ENCODE measurements around the gene PHC3.

Gene PHC3

DNA sequence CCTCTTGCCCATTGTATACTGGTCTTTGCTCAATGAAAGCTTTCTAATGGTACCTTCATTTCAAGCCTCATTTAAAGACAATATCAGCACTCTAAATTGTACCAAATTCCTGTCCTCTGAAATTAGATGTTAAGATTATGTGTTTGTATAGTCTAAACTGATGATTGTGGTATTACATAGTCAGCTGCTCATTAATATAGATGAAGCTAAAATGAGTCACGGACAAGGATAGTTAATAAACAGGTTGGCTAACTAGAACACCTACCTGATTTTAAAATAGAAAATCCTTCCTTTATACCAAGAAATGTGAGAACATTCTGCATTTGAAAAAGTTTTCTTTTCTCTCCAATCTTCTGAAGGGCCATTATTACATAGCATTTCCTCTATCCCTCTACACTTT, 43.6 kb upstream of the PHC3 start:
- H3K4me3 ChIP-seq (ENCODE audit: insufficient read depth in 1 of 2, low read depth in 1 of 2, low read length in 2 of 2), result no peak overlapping the region
- H4K8ac ChIP-seq (ENCODE audit: low read length), result no peak overlapping the region
- H3K4me1 ChIP-seq (ENCODE audit: control insufficient read depth, insufficient read depth, low read depth, low read length), result peaks cover 11% of the 10 kb centered on the region
- no peak overlapping the region for H4K91ac ChIP-seq (ENCODE audit: low read length)
- DNase-seq, result no peak
- H2BK120ac ChIP-seq (ENCODE audit: low read depth, low read length), result no peak overlapping the region
- no peak overlapping the region for H2BK15ac ChIP-seq (ENCODE audit: low read depth, poor library complexity, severe bottlenecking)
- no peak overlapping the region for H2BK5ac ChIP-seq (ENCODE audit: low read depth, low read length, poor library complexity, severe bottlenecking)
- H3K36me3 ChIP-seq (ENCODE audit: control insufficient read depth in 1 of 2, insufficient read depth in 2 of 2, low read depth in 1 of 2, low read length in 2 of 2), result peaks cover 0 to 3% of the 10 kb centered on the region in 2 experiments
- H3K4ac ChIP-seq (ENCODE audit: low read depth in 1 of 2, low read length in 2 of 2), result no peak overlapping the region
- H3K18ac ChIP-seq (ENCODE audit: low read depth in 1 of 2, low read length in 2 of 2), result no peak overlapping the region
- no peak overlapping the region for H3K14ac ChIP-seq (ENCODE audit: low read length in 2 of 2)
- H3K27me3 ChIP-seq (ENCODE audit: control insufficient read depth in 1 of 2, insufficient read depth in 1 of 2, low read length in 2 of 2), result no peaks in the 10 kb centered on the region
- H3K79me1 ChIP-seq (replicated peaks; ENCODE audit: low read length, poor library complexity, severe bottlenecking), result peaks cover 1% of the 10 kb centered on the region
- no peak overlapping the region for H3K4me2 ChIP-seq (ENCODE audit: low read length, poor library complexity, severe bottlenecking)
- no CpG with 5 or more reads among the region's 1 CpG for WGBS
- H2AFZ ChIP-seq (ENCODE audit: low read depth, low read length), result no peak overlapping the region
- H2BK12ac ChIP-seq (ENCODE audit: low read length in 2 of 2), result no peak overlapping the region
- H3K9me3 ChIP-seq (ENCODE audit: control insufficient read depth, low read length), result no peaks in the 10 kb centered on the region
- H3K27ac ChIP-seq (ENCODE audit: low read length, poor library complexity, severe bottlenecking), result peak overlapping the region; percentile 80
- no peak overlapping the region for H2AK5ac ChIP-seq (ENCODE audit: low read length, severe bottlenecking)
- no peak overlapping the region for H3K23ac ChIP-seq (ENCODE audit: low read length in 2 of 2)
- no peak overlapping the region for H3K9ac ChIP-seq (ENCODE audit: low read length)

DNA sequence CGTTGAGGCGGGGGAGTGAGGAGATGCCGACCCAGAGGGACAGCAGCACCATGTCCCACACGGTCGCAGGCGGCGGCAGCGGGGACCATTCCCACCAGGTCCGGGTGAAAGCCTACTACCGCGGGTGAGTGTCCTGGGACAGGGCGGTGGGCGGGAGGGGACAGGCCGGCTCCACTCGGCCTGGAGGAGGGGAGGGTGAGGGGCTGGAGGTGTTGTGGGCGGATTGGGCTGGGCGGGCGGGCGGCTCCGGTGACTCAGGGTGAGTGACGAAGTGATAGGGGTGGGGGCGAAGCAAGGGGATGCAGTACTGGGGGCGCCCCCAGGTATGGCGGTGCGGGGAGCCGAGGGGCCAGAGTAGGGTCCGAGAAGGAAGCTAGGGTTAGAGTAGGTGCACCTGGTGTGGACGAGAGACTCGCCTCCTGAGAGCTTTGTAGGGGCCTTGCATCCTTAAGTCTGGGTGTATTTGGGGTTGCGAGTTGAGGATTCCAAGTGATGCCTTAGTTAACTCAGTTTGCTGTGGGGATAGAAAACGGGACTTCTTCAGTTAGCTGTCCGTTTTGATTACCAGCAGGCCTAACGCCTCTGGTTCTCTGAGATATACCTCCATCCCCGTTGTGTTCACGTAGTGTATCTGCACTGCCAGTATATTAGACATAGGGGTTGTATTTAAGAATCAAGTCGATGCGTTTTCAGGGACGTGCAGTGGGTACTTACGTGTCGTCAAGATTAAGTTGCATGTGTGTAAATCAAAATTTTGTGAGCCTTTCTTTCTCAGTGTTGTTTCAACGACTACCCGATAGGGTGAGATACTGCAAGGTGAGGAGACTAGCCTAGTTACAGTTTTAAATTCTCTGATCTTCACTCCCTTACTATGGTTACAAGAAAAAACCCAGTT, 41.4 kb upstream of the PHC3 start:
- no peaks in the 10 kb centered on the region for H3K27me3 ChIP-seq (ENCODE audit: control insufficient read depth in 1 of 2, insufficient read depth in 1 of 2, low read length in 2 of 2)
- H3K36me3 ChIP-seq (ENCODE audit: control insufficient read depth in 1 of 2, insufficient read depth in 2 of 2, low read depth in 1 of 2, low read length in 2 of 2), result no peaks in the 10 kb centered on the region
- H3K27ac ChIP-seq (ENCODE audit: low read length, poor library complexity, severe bottlenecking), result peak overlapping the region; percentile 76
- H4K91ac ChIP-seq (ENCODE audit: low read length), result peak overlapping the region; percentile 54
- H2AK5ac ChIP-seq (ENCODE audit: low read length, severe bottlenecking), result peak overlapping the region; percentile 80
- no peak overlapping the region for H2BK15ac ChIP-seq (ENCODE audit: low read depth, poor library complexity, severe bottlenecking)
- peak overlapping the region; percentile 66 for H3K4me2 ChIP-seq (ENCODE audit: low read length, poor library complexity, severe bottlenecking)
- DNase-seq, result peak; percentile 47
- peak overlapping the region in 1 of 2 experiments; percentile 67 for H3K4ac ChIP-seq (ENCODE audit: low read depth in 1 of 2, low read length in 2 of 2)
- H3K4me3 ChIP-seq (ENCODE audit: insufficient read depth in 1 of 2, low read depth in 1 of 2, low read length in 2 of 2), result peak overlapping the region; percentile 86 to 96
- peak overlapping the region in 1 of 2 experiments; percentile 90 for H2BK12ac ChIP-seq (ENCODE audit: low read length in 2 of 2)
- no peaks in the 10 kb centered on the region for H3K9me3 ChIP-seq (ENCODE audit: control insufficient read depth, low read length)
- no peaks in the 10 kb centered on the region for H3K79me1 ChIP-seq (replicated peaks; ENCODE audit: low read length, poor library complexity, severe bottlenecking)
- H2BK120ac ChIP-seq (ENCODE audit: low read depth, low read length), result peak overlapping the region; percentile 93
- peak overlapping the region; percentile 81 for H2AFZ ChIP-seq (ENCODE audit: low read depth, low read length)
- H3K9ac ChIP-seq (ENCODE audit: low read length), result peak overlapping the region; percentile 99
- peak overlapping the region in 1 of 2 experiments; percentile 89 for H3K23ac ChIP-seq (ENCODE audit: low read length in 2 of 2)
- under 1% methylated on average over 36 of the region's 42 CpGs for WGBS
- H4K8ac ChIP-seq (ENCODE audit: low read length), result peak overlapping the region; percentile 69
- H3K18ac ChIP-seq (ENCODE audit: low read depth in 1 of 2, low read length in 2 of 2), result peak overlapping the region; percentile 72 to 98
- H2BK5ac ChIP-seq (ENCODE audit: low read depth, low read length, poor library complexity, severe bottlenecking), result peak overlapping the region; percentile 83
- H3K14ac ChIP-seq (ENCODE audit: low read length in 2 of 2), result peak overlapping the region in 1 of 2 experiments; percentile 55
- H3K4me1 ChIP-seq (ENCODE audit: control insufficient read depth, insufficient read depth, low read depth, low read length), result peaks cover 6% of the 10 kb centered on the region

DNA sequence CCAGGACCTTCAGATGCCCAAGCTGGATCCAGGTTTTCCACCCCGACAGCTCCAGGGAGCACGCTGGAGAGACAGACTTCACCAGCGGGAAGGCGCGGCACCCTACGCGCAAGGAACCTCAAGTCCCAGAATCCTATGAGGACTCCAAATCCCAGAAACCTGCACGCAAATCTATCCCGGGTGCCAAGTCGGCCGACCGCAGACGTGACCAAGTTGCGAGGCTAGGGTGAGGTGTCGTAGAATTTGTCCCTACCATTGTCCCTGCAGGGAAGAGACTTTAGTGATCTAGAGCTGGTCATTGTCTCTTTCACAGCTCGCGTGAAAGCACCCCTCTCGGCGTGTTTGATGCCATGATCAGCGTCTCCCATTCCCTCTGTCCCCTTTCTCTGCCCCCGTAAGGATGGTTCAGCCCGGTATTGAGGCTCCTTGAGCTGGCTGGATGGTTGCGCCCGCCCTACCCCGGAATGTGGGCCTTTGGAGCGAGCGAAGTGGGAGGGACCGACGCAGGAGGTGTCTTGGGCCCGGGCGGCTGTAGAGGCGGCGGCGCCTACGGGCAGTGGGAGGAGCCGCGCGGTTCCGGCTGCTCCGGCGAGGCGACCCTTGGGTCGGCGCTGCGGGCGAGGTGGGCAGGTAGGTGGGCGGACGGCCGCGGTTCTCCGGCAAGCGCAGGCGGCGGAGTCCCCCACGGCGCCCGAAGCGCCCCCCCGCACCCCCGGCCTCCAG, 40.6 kb upstream of the PHC3 start, which contains the start of gene PRKCI:
PRKCI (plus strand) TSS at position 501 of the 723 bp plus-strand sequence. CDS start 246 bp downstream, outside the sequence.
- Histone ChIP-seq H3K4me3 (ENCODE audit: insufficient read depth in 1 of 2, low read depth in 1 of 2, low read length in 2 of 2) (peak within 1 kb of the TSS; percentile 86 to 96), H3K27me3 (ENCODE audit: control insufficient read depth in 1 of 2, insufficient read depth in 1 of 2, low read length in 2 of 2) (no peaks in the 10 kb centered on the region), H3K36me3 (ENCODE audit: control insufficient read depth in 1 of 2, insufficient read depth in 2 of 2, low read depth in 1 of 2, low read length in 2 of 2) (no peaks in the 10 kb centered on the region), H3K14ac (ENCODE audit: low read length in 2 of 2) (peak within 1 kb of the TSS in 1 of 2 experiments; percentile 65), H3K9ac (ENCODE audit: low read length) (peak within 1 kb of the TSS; percentile 99), H3K4me2 (ENCODE audit: low read length, poor library complexity, severe bottlenecking) (peak within 1 kb of the TSS; percentile 66), H2BK12ac (ENCODE audit: low read length in 2 of 2) (peak within 1 kb of the TSS in 1 of 2 experiments; percentile 95), H3K18ac (ENCODE audit: low read depth in 1 of 2, low read length in 2 of 2) (peak within 1 kb of the TSS; percentile 85 to 98), H3K4ac (ENCODE audit: low read depth in 1 of 2, low read length in 2 of 2) (peak within 1 kb of the TSS; percentile 88 to 99), H4K91ac (ENCODE audit: low read length) (peak within 1 kb of the TSS; percentile 95), H2BK120ac (ENCODE audit: low read depth, low read length) (peak within 1 kb of the TSS; percentile 93), H2AFZ (ENCODE audit: low read depth, low read length) (peak within 1 kb of the TSS; percentile 81), H3K27ac (ENCODE audit: low read length, poor library complexity, severe bottlenecking) (peak within 1 kb of the TSS; percentile 94), H2AK5ac (ENCODE audit: low read length, severe bottlenecking) (peak within 1 kb of the TSS; percentile 80), H2BK15ac (ENCODE audit: low read depth, poor library complexity, severe bottlenecking) (no peak within 1 kb of the TSS), H4K8ac (ENCODE audit: low read length) (peak within 1 kb of the TSS; percentile 88), H3K9me3 (ENCODE audit: control insufficient read depth, low read length) (no peaks in the 10 kb centered on the region), H3K4me1 (ENCODE audit: control insufficient read depth, insufficient read depth, low read depth, low read length) (peaks cover 6% of the 10 kb centered on the region), H2BK5ac (ENCODE audit: low read depth, low read length, poor library complexity, severe bottlenecking) (peak within 1 kb of the TSS; percentile 100), H3K79me1 (replicated peaks; ENCODE audit: low read length, poor library complexity, severe bottlenecking) (no peaks in the 10 kb centered on the region), H3K23ac (ENCODE audit: low read length in 2 of 2) (peak within 1 kb of the TSS in 1 of 2 experiments; percentile 89)
- WGBS, result under 1% methylated on average over 36 of the region's 60 CpGs
- peak; percentile 97 for DNase-seq

DNA sequence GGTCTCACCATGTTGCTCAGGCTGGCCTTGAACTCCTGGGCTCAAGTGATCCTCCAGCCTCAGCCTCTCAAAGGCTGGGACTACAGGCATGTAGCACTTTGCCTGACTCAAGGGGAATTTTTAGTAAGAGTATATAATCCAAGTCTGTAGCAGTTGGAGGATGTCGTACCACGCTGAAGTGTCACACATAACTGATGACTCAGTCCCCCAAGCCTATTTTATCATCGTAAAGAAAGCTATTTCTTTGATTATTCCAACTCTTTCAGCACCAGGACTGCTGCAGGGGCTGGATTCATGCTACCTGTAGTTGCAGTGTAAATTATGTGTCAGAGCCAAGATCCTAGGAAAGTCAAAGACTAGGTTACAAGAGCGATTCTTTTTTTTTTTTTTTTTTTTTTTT, 39.3 kb upstream of the PHC3 start:
- WGBS, result 100% methylated on average over 1 of the region's 4 CpGs

More for the DNA sequence above, 39.3 kb upstream of the PHC3 start:
- H3K4me2 ChIP-seq (ENCODE audit: low read length, poor library complexity, severe bottlenecking), result no peak overlapping the region
- H3K23ac ChIP-seq (ENCODE audit: low read length in 2 of 2), result no peak overlapping the region
- H2AK5ac ChIP-seq (ENCODE audit: low read length, severe bottlenecking), result no peak overlapping the region
- no peak overlapping the region for H2BK15ac ChIP-seq (ENCODE audit: low read depth, poor library complexity, severe bottlenecking)
- H3K4me3 ChIP-seq (ENCODE audit: insufficient read depth in 1 of 2, low read depth in 1 of 2, low read length in 2 of 2), result no peak overlapping the region
- H3K27me3 ChIP-seq (ENCODE audit: control insufficient read depth in 1 of 2, insufficient read depth in 1 of 2, low read length in 2 of 2), result no peaks in the 10 kb centered on the region
- H2BK12ac ChIP-seq (ENCODE audit: low read length in 2 of 2), result no peak overlapping the region
- no peak overlapping the region for H3K4ac ChIP-seq (ENCODE audit: low read depth in 1 of 2, low read length in 2 of 2)
- no peak overlapping the region for H4K8ac ChIP-seq (ENCODE audit: low read length)
- DNase-seq, result peak; percentile 50
- no peak overlapping the region for H2AFZ ChIP-seq (ENCODE audit: low read depth, low read length)
- no peak overlapping the region for H3K14ac ChIP-seq (ENCODE audit: low read length in 2 of 2)
- no peak overlapping the region for H3K18ac ChIP-seq (ENCODE audit: low read depth in 1 of 2, low read length in 2 of 2)
- no peaks in the 10 kb centered on the region for H3K79me1 ChIP-seq (replicated peaks; ENCODE audit: low read length, poor library complexity, severe bottlenecking)
- no peak overlapping the region for H3K9ac ChIP-seq (ENCODE audit: low read length)
- no peak overlapping the region for H4K91ac ChIP-seq (ENCODE audit: low read length)
- H3K4me1 ChIP-seq (ENCODE audit: control insufficient read depth, insufficient read depth, low read depth, low read length), result peaks cover 5% of the 10 kb centered on the region
- H3K36me3 ChIP-seq (ENCODE audit: control insufficient read depth in 1 of 2, insufficient read depth in 2 of 2, low read depth in 1 of 2, low read length in 2 of 2), result no peaks in the 10 kb centered on the region
- no peak overlapping the region for H3K27ac ChIP-seq (ENCODE audit: low read length, poor library complexity, severe bottlenecking)
- no peak overlapping the region for H2BK5ac ChIP-seq (ENCODE audit: low read depth, low read length, poor library complexity, severe bottlenecking)
- H2BK120ac ChIP-seq (ENCODE audit: low read depth, low read length), result no peak overlapping the region
- H3K9me3 ChIP-seq (ENCODE audit: control insufficient read depth, low read length), result no peaks in the 10 kb centered on the region
